HT-29 (cell line): ENCODE measurements around the gene MAN2A1. TPM values are rescaled to one million over a fixed set of nuclear protein-coding genes. Genes with fewer than 3 reads are reported as not detected.
A peak's percentile ranks its signal among the peaks of the same experiment; 100 is the strongest.

Experiments
- DNase-seq: peaks from one replicate; pipeline ENCODE4 v3.0.0-alpha.2; 2015; ENCODE audit warnings: low spot score
- total RNA-seq: library from RNA; depleted of rRNA; stranded (reverse); fragments of >200 nt; shearing (Covaris generic); gene quantifications from 2 replicates; pipeline ENCODE4 v1.2.3, GENCODE V29; 2014; rRNA removed

The MAN2A1 gene
- 22.2 and 22.8 TPM in 2 replicates for total RNA-seq

DNA sequence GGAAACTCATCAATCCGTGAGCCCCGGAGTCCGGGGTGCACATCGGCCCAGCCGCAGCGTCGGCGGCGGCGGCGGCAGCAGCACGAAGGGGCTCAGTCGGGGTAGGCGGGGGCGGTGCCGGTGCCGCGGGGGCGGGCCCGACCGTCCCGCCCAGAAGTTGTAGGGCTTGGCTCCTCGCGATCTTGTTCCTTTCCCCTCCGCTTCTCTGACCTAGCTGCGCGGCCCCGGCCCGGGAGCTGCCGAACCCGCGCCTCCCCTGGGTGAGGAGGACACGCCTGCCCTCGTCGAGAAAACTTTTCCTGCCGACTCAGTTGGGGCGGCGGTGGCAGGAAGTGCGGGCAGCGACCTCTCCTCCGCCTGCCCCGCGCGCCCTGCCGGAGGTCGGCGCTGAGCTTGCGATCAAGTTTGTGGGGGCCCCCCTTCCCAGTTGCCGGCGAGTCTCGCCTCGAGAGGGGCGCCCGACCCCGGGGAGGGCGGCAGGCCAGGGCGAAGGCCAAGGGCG is at the start of gene MAN2A1:
MAN2A1 (plus strand) TSS at position 188 of the 502 bp plus-strand sequence. CDS start 491 bp downstream, outside the sequence.
- peak; percentile 79 for DNase-seq

DNA sequence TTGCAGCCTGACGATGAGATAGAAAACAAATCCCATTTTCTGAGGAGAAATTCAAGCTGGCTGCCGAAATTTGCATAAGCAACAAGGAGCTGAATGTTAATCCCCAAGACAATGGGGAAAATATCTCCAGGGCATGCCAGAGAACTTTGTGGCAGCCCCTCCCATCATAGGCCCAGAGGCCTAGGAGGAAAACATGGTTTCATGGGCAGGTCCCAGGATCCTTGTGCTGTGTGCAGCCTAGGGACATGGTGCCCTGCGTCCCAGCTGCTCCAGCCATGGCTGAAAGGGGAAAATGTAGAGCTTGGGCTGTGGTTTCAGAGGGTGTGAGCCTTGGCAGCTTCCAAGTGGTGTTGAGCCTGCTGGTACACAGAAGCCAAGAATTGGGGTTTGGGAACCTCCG is 48.8 kb upstream of the MAN2A1 start:
- no peak for DNase-seq

DNA sequence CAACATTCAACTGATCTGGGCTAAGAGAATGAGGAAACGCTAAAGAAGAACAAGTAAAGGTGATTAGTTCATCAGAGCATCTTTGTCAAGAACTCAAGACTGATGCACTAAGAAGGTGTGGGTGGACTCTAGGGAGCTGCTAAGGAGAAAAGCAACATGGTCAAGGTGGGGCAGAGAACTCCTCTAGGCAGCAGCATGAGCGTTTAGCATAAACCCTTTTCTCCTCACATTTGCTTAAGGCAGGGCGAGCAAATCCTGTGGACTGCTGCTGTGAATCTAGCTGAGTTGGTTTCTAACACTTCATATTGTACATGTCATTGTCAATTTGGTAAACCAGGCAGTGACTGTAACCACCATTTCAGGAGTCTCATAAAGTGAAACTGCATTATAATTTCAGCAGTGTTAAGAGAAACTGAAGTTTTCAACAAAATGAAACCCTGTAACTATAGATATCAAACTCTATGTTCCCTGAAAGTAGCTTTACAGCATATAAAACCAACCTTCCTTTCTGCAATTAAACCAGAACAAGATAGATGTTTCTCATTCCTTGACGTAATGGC is 45.9 kb upstream of the MAN2A1 start:
- no peak for DNase-seq

GRCh38 chr5:109644829-109645228 is 44.9 kb upstream of the MAN2A1 start:
- DNase-seq: no peak

- no peak for DNase-seq
Observed at GRCh38 chr5:109645707-109646192, 44.0 kb upstream of the MAN2A1 start.

DNA sequence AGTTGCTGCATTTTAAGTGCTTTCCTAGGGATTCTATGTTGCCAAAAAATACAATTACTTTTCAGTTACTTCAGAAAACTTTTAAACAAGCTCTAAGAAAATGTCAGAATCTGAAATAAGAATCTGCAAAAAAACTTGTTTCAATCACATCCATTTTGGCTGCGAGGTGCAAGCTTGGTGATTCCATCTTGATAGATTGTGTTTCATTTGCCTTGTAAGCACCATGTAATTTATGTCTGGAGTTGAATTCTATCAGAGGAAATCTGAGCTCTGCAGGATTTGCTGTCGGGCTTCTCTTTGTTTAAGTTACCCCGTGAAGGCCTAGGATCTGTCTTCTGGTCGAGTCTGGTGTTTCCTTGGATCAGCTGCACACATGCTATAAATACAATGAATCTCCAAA is 40.4 kb upstream of the MAN2A1 start:
- DNase-seq: no peak

DNA sequence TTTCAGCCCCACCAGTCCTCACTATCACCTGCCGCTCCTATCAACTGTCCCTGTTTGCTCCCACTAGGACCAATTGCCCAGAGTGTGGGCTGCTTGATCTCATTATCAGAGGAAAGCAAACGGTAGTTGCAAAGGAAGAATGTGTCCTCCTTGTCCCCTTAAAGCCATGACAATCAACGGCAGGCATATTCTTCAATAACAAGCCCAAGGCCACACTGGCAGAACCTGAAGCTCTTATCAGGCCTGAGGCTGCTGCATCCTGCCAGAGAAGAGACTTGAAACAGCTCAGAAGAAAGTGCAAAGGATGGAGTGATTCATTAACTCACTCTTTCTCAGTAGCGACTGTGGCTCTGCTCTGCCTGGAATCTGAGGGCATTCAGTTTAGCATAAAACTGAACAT is 39.2 kb upstream of the MAN2A1 start:
- DNase-seq: no peak

DNA sequence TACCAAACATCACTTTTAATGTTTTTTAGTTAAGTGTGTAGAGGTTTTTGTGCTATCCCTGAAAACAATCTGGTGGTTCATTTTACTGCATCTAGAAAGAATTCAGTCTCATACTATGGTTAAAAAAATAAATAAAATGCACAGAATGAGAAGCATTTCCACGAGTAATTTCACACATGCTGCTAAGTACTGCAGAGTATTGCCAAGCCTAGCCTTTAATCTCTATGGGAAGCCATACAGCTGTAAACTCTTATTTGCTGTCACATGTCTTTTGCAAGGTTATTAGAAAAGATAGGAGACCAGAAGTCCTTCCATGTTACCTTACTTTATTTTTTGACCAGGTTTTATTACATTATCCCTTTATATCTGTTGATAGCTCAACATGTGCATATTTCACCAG is 37.6 kb upstream of the MAN2A1 start:
- no peak for DNase-seq

DNA sequence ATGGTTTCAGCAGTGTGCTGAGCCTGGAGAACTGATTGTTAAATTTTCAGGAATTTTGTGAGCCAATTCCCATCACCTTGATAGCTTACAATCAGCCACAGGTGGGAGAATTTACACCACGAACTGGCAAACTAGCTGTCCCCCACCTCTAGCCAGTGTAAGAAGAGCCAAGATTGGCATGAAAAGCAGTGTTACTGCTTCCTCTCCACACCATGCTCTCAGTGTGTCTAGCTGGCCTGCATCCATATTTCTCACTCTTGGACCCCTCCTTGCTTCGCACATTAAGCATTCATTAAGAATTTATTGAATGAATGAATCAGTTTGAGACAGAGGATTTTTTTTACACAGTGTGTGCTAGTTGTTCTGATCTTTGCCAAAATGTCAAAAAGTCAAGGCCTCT is 36.7 kb upstream of the MAN2A1 start:
- DNase-seq: no peak

DNA sequence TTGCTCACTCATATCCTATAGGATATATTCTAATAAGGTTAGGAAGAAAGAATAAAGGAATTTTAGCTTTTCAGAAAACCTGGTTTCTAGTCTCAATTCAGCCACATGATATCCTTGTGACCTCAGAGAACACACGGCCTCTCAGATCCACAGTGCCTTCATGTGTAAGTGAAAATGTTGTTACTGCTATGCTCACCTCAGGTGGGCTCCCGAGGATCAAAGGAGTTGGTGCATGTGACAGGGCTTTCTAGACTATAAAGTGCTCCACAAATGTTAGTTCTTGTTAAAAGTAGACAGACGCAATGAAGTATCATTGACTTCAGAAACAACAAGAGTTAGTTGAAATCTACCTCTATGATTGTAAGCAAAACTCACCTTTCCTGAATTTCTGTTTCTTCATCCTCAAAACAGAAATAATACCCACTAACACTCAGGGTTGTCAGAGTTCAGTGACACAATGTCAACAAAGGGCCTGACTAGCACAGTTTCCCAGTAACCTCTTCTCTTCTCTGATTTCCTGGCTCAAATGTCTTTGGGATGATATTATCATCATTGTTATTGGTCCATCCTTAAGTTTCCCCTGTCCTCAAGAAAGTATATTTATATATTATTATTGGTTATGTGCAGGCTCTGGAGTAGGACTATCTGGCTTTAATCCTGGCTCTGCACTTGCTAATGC is 36.0 kb upstream of the MAN2A1 start:
- no peak for DNase-seq

- DNase-seq: no peak
Observed at GRCh38 chr5:109654455-109654854, 35.3 kb upstream of the MAN2A1 start.

- no peak for DNase-seq
Observed at GRCh38 chr5:109655841-109656240, 33.9 kb upstream of the MAN2A1 start.

GRCh38 chr5:109656829-109657228 is 32.9 kb upstream of the MAN2A1 start:
- DNase-seq: no peak

DNA sequence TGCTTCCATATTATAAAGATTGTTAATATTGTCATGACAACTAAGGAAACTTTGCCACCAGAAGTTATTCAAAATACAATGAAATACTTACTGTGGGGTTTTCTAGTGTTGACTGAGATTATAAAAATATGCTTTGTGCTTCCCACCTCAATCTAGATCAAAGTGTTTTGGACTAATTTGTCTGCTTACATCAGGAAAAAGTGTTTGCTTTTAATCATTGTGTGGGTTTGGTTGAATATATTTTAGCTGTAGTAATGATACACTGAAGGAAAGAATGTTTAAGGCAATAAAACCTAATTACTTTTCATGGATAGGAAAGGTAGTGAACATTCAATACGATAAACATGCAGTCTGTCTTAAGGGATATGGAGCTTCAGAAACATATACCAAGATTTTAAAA is 29.8 kb upstream of the MAN2A1 start:
- no peak for DNase-seq

GRCh38 chr5:109660301-109660700 is 29.4 kb upstream of the MAN2A1 start:
- DNase-seq: no peak

DNA sequence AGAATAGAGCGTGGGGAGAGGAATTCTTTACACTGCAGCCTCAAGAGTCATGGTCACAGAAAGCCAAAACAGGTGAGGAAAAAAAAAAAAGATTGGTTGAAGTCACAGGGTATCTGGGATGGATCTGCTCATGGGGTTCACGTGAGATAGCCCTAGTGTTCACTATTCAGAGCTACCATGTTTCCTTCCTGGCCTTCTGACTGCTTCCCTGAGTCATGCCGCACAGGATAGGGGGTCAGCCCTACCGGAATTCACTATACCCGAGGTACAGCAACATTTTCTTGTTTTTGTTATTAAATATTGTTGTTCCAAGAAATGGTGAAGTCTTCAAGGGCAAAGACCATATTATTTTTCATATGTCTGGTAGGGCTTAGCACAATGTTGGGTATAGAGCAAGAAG is 21.5 kb upstream of the MAN2A1 start:
- DNase-seq: no peak

GRCh38 chr5:109668668-109669422 is 20.9 kb upstream of the MAN2A1 start:
- DNase-seq: no peak

- DNase-seq: no peak
Observed at GRCh38 chr5:109669991-109670706, 19.6 kb upstream of the MAN2A1 start.

- DNase-seq: no peak
Observed at GRCh38 chr5:109671136-109671535, 18.6 kb upstream of the MAN2A1 start.

GRCh38 chr5:109674596-109674995 is 15.1 kb upstream of the MAN2A1 start:
- DNase-seq: no peak

GRCh38 chr5:109676920-109677319 is 12.8 kb upstream of the MAN2A1 start:
- no peak for DNase-seq

- no peak for DNase-seq
Observed at GRCh38 chr5:109678447-109678846, 11.3 kb upstream of the MAN2A1 start.
